Astrocyte of the cerebellum (primary cell): ENCODE results near the gene COPS7A.
"Not testable (repeated sequence)": the region's sequence is repeated elsewhere in the genome, so short reads cannot be mapped to it uniquely, and the experiment has no call there.

ENCODE experiments used
- DNase-seq: peaks from one replicate; pipeline ENCODE4 v3.0.0-alpha.2; 2011; ENCODE audit warnings: low read depth
- H3K4me3 ChIP-seq: 2 replicates; pipeline ENCODE4 v1.5.1; 2011; ENCODE audit warnings: mild to moderate bottlenecking, low read depth, low read length, moderate library complexity
- in situ Hi-C: cut with HindIII; loops from 2 replicates; pipeline ENCODE4 v1.10.0; 2017; ENCODE audit warnings: low sequenced_read_pairs
- TF ChIP-seq, protein P1 (sequence below): IDR thresholded peaks from 2 replicates; pipeline ENCODE4 v1.5.1; 2012; ENCODE audit warnings: low read length, low read depth, moderate library complexity, mild to moderate bottlenecking; ENCODE audit errors: missing control alignments

Gene COPS7A

DNA sequence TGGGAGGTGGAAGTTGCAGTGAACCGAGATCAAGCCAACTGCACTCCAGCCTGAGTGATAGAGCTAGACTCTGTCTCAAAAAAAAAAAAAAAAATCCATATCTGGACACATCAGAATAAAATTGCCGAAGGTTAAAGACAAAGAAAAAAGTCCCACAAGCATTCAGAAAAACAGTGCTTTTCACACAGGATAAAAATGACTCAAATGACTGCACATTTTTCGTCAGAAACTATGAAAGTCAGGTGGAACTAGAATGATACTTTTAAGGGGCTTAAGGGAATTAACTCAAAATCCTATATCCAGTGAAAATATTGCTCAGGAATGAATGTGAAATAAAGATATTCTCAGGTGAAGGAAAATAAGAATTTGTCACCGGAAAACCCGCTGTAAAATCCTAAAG is 12.9 kb downstream of the COPS7A start:
- no peak for DNase-seq
- no peak overlapping the region for H3K4me3 ChIP-seq
- in situ Hi-C loops = no loop called here
- TF ChIP-seq, protein P1, sequence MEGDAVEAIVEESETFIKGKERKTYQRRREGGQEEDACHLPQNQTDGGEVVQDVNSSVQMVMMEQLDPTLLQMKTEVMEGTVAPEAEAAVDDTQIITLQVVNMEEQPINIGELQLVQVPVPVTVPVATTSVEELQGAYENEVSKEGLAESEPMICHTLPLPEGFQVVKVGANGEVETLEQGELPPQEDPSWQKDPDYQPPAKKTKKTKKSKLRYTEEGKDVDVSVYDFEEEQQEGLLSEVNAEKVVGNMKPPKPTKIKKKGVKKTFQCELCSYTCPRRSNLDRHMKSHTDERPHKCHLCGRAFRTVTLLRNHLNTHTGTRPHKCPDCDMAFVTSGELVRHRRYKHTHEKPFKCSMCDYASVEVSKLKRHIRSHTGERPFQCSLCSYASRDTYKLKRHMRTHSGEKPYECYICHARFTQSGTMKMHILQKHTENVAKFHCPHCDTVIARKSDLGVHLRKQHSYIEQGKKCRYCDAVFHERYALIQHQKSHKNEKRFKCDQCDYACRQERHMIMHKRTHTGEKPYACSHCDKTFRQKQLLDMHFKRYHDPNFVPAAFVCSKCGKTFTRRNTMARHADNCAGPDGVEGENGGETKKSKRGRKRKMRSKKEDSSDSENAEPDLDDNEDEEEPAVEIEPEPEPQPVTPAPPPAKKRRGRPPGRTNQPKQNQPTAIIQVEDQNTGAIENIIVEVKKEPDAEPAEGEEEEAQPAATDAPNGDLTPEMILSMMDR = no peak

DNA sequence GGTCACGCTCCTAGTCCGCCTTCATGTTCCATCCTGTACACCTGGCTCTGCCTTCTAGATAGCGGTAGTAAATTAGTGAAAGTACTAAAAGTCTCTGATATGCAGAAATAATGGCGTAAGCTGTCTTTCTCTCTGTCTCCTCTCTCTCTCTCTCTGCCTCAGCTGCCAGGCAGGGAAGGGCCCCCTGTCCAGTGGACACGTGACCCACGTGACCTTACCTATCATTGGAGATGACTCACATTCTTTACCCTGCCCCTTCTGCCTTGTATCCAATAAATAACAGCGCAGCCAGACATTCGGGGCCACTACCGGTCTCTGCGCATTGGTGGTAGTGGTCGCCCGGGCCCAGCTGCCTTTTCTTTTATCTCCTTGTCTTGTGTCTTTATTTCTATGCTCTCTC is 18.2 kb downstream of the COPS7A start:
- H3K4me3 ChIP-seq, DNase-seq, in situ Hi-C loops: not testable (repeated sequence)

DNA sequence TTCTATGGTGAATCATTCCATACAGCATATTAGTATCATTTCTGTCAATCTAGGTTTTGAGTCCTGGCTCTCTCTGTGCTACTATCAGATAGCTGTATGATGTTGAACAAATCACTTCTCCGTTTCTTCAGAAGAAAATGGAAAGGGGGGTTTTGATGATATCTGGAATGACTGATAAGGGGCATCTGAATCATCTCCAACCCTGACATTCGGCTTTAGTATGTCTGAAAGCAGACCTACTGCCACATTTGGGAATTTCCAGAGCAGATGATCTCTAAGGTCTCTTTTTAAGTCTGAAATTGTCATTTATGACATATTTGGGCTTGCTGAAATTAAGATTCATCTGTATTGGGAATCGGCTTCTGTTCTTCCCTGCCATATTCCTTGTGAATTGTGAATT is 19.0 kb downstream of the COPS7A start:
- in situ Hi-C loops = no loop called here
- no peak overlapping the region for H3K4me3 ChIP-seq
- TF ChIP-seq, protein P1 = no peak
- no peak for DNase-seq

DNA sequence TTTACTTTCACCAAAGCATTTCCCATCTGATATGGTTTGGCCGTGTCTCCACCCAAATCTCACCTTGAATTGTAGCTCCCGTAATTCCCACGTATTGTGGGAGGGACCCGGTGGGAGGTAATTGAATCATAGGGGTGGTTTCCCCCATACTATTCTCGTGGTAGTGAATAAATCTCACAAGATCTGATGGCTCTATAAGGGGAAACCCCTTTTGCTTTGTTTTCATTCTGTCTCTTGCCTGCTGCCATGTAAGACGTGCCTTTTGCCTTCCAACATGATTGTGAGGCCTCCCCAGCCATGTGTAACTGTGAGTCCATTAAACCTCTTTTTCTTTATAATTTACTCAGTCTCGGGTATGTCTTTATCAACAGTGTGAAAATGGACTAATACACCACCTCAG is 19.5 kb downstream of the COPS7A start:
- H3K4me3 ChIP-seq, DNase-seq, in situ Hi-C loops: not testable (repeated sequence)

DNA sequence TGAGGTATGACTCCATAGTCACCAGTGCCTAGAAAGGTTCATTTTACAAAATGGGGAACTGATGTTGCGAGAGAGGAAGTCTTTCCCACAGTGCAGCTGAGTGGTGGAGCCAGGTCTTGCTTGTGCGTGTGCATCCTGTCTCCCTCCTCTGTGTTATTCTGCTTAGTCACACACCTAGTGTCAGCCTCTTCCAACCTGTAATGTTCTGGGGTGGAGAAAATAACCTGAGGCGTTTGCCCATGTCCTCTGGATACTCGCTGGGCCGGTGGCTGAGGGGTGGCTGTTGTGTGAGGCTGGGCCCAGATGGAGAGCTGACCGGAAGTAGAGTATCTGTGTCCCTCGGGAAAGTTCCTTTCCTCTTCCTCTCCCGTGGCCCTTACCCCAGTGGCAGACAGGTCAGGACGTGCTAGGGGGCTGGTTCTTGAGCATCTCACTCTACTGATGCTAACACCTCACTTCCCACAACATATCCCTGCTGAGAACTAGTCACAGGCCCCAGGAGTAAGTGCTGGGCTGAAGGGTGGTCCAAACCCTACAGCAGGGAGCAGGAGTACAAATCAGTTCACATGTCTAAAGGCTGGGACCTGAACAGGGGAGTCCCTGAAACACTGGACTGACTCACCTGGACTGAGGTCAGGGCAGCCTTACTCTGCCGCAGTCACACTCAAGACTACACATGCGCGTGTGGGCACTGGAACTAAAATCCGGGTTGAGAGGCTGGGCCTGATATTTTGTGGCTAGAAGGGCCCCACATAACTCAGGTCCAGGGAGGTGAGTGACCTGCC is 22.1 kb downstream of the COPS7A start:
- no peak overlapping the region for H3K4me3 ChIP-seq
- TF ChIP-seq, protein P1 = no peak
- no peak for DNase-seq
- in situ Hi-C loops = no loop called here

DNA sequence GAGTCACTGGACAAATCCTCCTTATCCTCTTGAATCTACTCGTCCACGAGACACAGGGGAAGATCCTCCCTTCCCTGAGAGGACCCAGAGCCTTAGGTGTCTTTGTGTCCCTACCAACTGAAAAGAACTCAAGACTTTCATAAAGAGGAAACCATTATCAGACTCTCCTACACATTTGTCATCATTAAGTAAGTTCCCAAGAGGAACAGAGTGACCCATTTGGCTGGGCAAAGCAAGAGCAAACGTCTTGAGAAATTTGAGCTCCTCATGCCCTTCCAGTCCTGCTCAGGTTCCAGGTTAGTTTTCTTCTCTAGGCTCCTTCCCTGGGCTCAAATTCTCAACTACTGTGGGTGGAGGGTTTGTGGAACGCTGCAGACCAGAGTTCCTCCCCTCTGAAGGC is 23.4 kb downstream of the COPS7A start:
- TF ChIP-seq, protein P1 = no peak
- no peak overlapping the region for H3K4me3 ChIP-seq
- in situ Hi-C loops = no loop called here
- DNase-seq = no peak

DNA sequence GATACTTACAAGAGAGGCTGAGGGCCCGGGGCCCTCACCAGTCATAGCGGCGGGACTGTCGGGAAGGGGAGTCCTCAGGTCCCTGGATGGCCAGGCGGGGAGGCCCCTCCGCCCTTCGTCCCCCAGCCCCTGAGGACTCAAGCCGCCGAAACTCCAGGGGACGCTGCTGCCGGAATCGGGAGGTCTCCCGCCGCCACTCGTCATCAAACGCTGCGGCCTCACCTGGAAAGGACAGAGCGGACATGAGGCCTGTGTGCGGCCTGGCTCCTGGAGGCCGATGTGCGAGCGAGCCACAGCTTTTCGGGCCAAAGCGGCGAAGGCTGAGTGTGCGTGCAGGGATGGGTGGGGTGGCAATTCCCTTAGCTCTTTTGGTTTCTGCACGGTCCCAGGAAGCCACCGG is 24.9 kb downstream of the COPS7A start:
- in situ Hi-C loops = no loop called here
- no peak overlapping the region for H3K4me3 ChIP-seq
- TF ChIP-seq, protein P1 = no peak
- DNase-seq = no peak
